Endodermal cell (in vitro differentiated cells): ENCODE results near the gene KMT2C. TPM values are rescaled to one million over a fixed set of nuclear protein-coding genes. Genes with fewer than 3 reads are reported as not detected.

ENCODE experiments used
- DNase-seq: peaks from one replicate; pipeline ENCODE4 v3.0.0-alpha.2; 2017
- H3K27ac ChIP-seq: 2 replicates; pipeline ENCODE4 v1.5.1; 2013; ENCODE audit warnings: mild to moderate bottlenecking, low read depth, low read length, moderate library complexity
- H3K27me3 ChIP-seq: 2 replicates; pipeline ENCODE4 v1.6.1; 2013; ENCODE audit warnings: mild to moderate bottlenecking, low read length, moderate library complexity; ENCODE audit not compliant: insufficient read depth, control insufficient read depth, poor library complexity, severe bottlenecking
- H3K36me3 ChIP-seq: 2 replicates; pipeline ENCODE4 v1.7.0; 2013; ENCODE audit warnings: mild to moderate bottlenecking, low read length, moderate library complexity; ENCODE audit not compliant: control insufficient read depth, insufficient read depth
- H3K4me1 ChIP-seq: one replicate; pipeline ENCODE4 v1.7.0; 2013; ENCODE audit warnings: low read length; ENCODE audit not compliant: control insufficient read depth, insufficient read depth
- H3K4me3 ChIP-seq: 2 replicates; pipeline ENCODE4 v1.5.1; 2013; ENCODE audit warnings: mild to moderate bottlenecking, low read length, moderate library complexity
- H3K9ac ChIP-seq: 2 replicates; pipeline ENCODE4 v1.6.1; 2013; ENCODE audit warnings: mild to moderate bottlenecking, low read length, moderate library complexity; ENCODE audit not compliant: poor library complexity, severe bottlenecking; ENCODE audit errors: extremely low read depth
- H3K9me3 ChIP-seq: 2 replicates; pipeline ENCODE4 v1.6.1; 2013; ENCODE audit warnings: mild to moderate bottlenecking, low read length, moderate library complexity; ENCODE audit not compliant: control insufficient read depth
- H3K27ac Mint-ChIP-seq: 2 replicates; pipeline ENCODE4 v1.8.0; 2020; ENCODE audit warnings: mixed read lengths
- H3K27me3 Mint-ChIP-seq: 2 replicates; pipeline ENCODE4 v1.8.0; 2021; ENCODE audit warnings: mild to moderate bottlenecking, mixed read lengths; ENCODE audit not compliant: insufficient read depth
- H3K36me3 Mint-ChIP-seq: 2 replicates; pipeline ENCODE4 v1.8.0; 2020; ENCODE audit warnings: low read depth, mixed read lengths
- H3K4me1 Mint-ChIP-seq: 2 replicates; pipeline ENCODE4 v1.8.0; 2020; ENCODE audit warnings: mixed read lengths
- H3K4me3 Mint-ChIP-seq: 2 replicates; pipeline ENCODE4 v1.8.0; 2020; ENCODE audit warnings: mild to moderate bottlenecking, moderate library complexity, mixed read lengths
- H3K9me3 Mint-ChIP-seq: 2 replicates; pipeline ENCODE4 v1.8.0; 2020; ENCODE audit warnings: mild to moderate bottlenecking, mixed read lengths
- CTCF ChIP-seq: fragments of 200-600 bp; sonication (generic); conservative IDR thresholded peaks from 2 replicates; pipeline ENCODE4 v1.5.0; 2021; ENCODE audit warnings: antibody characterized with exemption, mild to moderate bottlenecking
- WGBS, 2 experiments: methylation state at CpG; one replicate each; pipeline versions ENCODE4 v1.1.5 to v1.1.7; 2013; ENCODE audit warnings: missing lambda C conversion rate in 2 of 2, mixed read lengths in 1 of 2; ENCODE audit not compliant: insufficient coverage in 1 of 2, insufficient read length in 1 of 2; 5-methylcytosine and 5-hydroxymethylcytosine counted together
- total RNA-seq, 2 donors: library from RNA; stranded (reverse); fragmentation: NEBNext Ultra II Directional in 1 of 2; extraction: Animal tissue kit (Norgen Biotek cat#: 25700) in 1 of 2; gene quantifications; 2 replicates in 1 of 2; 3 replicates in 1 of 2; pipeline ENCODE4 v1.2.1, GENCODE V29; 2021

The KMT2C gene
- total RNA-seq, 2 donors from 2014 or later = 54.3 to 60.6 TPM

GRCh38 chr7:152335900-152336571 lies 99.8 kb downstream of the KMT2C start:
- Histone ChIP-seq H3K4me1 (no peaks in the 10 kb centered on the region), H3K27ac (no peak overlapping the region), H3K36me3 (peaks cover 8% of the 10 kb centered on the region), H3K9me3 (no peaks in the 10 kb centered on the region), H3K9ac (no peak overlapping the region), H3K4me3 (no peak overlapping the region), H3K27me3 (no peaks in the 10 kb centered on the region)
- Mint-ChIP-seq H3K36me3 (peaks cover 3% of the 10 kb centered on the region), H3K27ac (no peak overlapping the region), H3K4me3 (no peak overlapping the region), H3K27me3 (no peaks in the 10 kb centered on the region), H3K4me1 (no peaks in the 10 kb centered on the region), H3K9me3 (no peaks in the 10 kb centered on the region)
- TF ChIP-seq CTCF = no peak
- no peak for DNase-seq
- 92% methylated on average over 2 of the region's 2 CpGs; no CpG with 5 or more reads in 1 of the 2 experiments for WGBS, 2 experiments

GRCh38 chr7:152333134-152333533 lies 102.7 kb downstream of the KMT2C start:
- no peak for DNase-seq
- H3K4me3 ChIP-seq = no peak overlapping the region
- H3K27me3 Mint-ChIP-seq = no peaks in the 10 kb centered on the region
- no peaks in the 10 kb centered on the region for H3K9me3 Mint-ChIP-seq
- no peaks in the 10 kb centered on the region for H3K4me1 Mint-ChIP-seq
- no peak overlapping the region for H3K4me3 Mint-ChIP-seq
- H3K27me3 ChIP-seq = no peaks in the 10 kb centered on the region
- no peak overlapping the region for H3K27ac ChIP-seq
- H3K36me3 ChIP-seq = peaks cover 24% of the 10 kb centered on the region
- H3K36me3 Mint-ChIP-seq = peaks cover 19% of the 10 kb centered on the region
- H3K9me3 ChIP-seq = no peaks in the 10 kb centered on the region
- H3K27ac Mint-ChIP-seq = no peak overlapping the region
- no peaks in the 10 kb centered on the region for H3K4me1 ChIP-seq
- no peak overlapping the region for H3K9ac ChIP-seq
- TF ChIP-seq CTCF = no peak
- WGBS, 2 experiments = 95% methylated on average over 2 of the region's 2 CpGs

GRCh38 chr7:152330827-152331226 lies 105.0 kb downstream of the KMT2C start:
- Mint-ChIP-seq H3K36me3 (peaks cover 30% of the 10 kb centered on the region), H3K4me1 (no peaks in the 10 kb centered on the region), H3K27me3 (no peaks in the 10 kb centered on the region), H3K9me3 (no peaks in the 10 kb centered on the region), H3K4me3 (no peak overlapping the region), H3K27ac (no peak overlapping the region)
- WGBS, 2 experiments = 100% methylated on average over 1 to 2 of the region's 2 CpGs
- DNase-seq = no peak
- Histone ChIP-seq H3K27ac (no peak overlapping the region), H3K4me1 (no peaks in the 10 kb centered on the region), H3K4me3 (no peak overlapping the region), H3K36me3 (peaks cover 36% of the 10 kb centered on the region), H3K9ac (no peak overlapping the region), H3K27me3 (no peaks in the 10 kb centered on the region), H3K9me3 (no peaks in the 10 kb centered on the region)
- no peak for TF ChIP-seq CTCF
